ENCODE measurements around the gene RFC5.

- TF ChIP-seq, protein P1, sequence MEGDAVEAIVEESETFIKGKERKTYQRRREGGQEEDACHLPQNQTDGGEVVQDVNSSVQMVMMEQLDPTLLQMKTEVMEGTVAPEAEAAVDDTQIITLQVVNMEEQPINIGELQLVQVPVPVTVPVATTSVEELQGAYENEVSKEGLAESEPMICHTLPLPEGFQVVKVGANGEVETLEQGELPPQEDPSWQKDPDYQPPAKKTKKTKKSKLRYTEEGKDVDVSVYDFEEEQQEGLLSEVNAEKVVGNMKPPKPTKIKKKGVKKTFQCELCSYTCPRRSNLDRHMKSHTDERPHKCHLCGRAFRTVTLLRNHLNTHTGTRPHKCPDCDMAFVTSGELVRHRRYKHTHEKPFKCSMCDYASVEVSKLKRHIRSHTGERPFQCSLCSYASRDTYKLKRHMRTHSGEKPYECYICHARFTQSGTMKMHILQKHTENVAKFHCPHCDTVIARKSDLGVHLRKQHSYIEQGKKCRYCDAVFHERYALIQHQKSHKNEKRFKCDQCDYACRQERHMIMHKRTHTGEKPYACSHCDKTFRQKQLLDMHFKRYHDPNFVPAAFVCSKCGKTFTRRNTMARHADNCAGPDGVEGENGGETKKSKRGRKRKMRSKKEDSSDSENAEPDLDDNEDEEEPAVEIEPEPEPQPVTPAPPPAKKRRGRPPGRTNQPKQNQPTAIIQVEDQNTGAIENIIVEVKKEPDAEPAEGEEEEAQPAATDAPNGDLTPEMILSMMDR (IDR thresholded peaks at IDR 0.05): no peak
- no peak for TF ChIP-seq POLR2A (IDR thresholded peaks at IDR 0.05)
These were observed 41.7 kb downstream of the RFC5 start for GRCh38 chr12:118058227-118058626.
